Large intestine (tissue), 3 donors: Measurements from ENCODE around the gene ATP11C. TPM values are rescaled to one million over a fixed set of nuclear protein-coding genes. Genes with fewer than 3 reads are reported as not detected.

Experiments
- DNase-seq, 2 donors: peaks; one replicate each; pipeline versions ENCODE4 v3.0.0 to v3.0.0-alpha.2; 2013
- H3K27ac ChIP-seq: one replicate; pipeline ENCODE4 v1.5.1; 2013; ENCODE audit warnings: low read length
- H3K27me3 ChIP-seq: 2 replicates; pipeline ENCODE4 v1.6.1; 2013; ENCODE audit warnings: low read length; ENCODE audit not compliant: control insufficient read depth, insufficient read depth
- H3K36me3 ChIP-seq: 2 replicates; pipeline ENCODE4 v1.6.1; 2013; ENCODE audit warnings: low read length; ENCODE audit not compliant: control insufficient read depth, insufficient read depth
- H3K4me1 ChIP-seq: one replicate; pipeline ENCODE4 v1.6.1; 2013; ENCODE audit warnings: low read length; ENCODE audit not compliant: control insufficient read depth, insufficient read depth
- H3K4me3 ChIP-seq: one replicate; pipeline ENCODE4 v1.5.1; 2013; ENCODE audit warnings: low read length
- H3K9me3 ChIP-seq: one replicate; pipeline ENCODE4 v1.6.1; 2013; ENCODE audit warnings: mild to moderate bottlenecking, low read depth, low read length, moderate library complexity; ENCODE audit not compliant: control insufficient read depth
- WGBS: methylation state at CpG from one replicate; pipeline ENCODE4 v1.1.5; 2013; ENCODE audit warnings: low lambda C conversion rate; ENCODE audit not compliant: insufficient coverage; 5-methylcytosine and 5-hydroxymethylcytosine counted together
- polyA plus RNA-seq: library from polyadenylated mRNA; unstranded; fragments of 120-200 nt; gene quantifications from one replicate; pipeline ENCODE4 v1.2.1, GENCODE V29; 2013

ATP11C gene
- polyA plus RNA-seq, 1 donor, result 15.4 TPM

GRCh38 chrX:139811942-139812629, 120.8 kb downstream of the ATP11C start:
- H3K36me3 ChIP-seq, result peaks cover under 1% of the 10 kb centered on the region
- no CpG with 5 or more reads among the region's 6 CpGs for WGBS
- H3K27ac ChIP-seq, result no peak overlapping the region

GRCh38 chrX:139804482-139804881, 128.4 kb downstream of the ATP11C start:
- peaks cover 10% of the 10 kb centered on the region for H3K36me3 ChIP-seq
- WGBS, result no CpG with 5 or more reads among the region's 1 CpG

More at GRCh38 chrX:139811942-139812629, 120.8 kb downstream of the ATP11C start:
- Histone ChIP-seq H3K27me3 (no peaks in the 10 kb centered on the region), H3K9me3 (no peaks in the 10 kb centered on the region), H3K4me3 (no peak overlapping the region), H3K4me1 (no peaks in the 10 kb centered on the region)
- DNase-seq, result no peak

DNA sequence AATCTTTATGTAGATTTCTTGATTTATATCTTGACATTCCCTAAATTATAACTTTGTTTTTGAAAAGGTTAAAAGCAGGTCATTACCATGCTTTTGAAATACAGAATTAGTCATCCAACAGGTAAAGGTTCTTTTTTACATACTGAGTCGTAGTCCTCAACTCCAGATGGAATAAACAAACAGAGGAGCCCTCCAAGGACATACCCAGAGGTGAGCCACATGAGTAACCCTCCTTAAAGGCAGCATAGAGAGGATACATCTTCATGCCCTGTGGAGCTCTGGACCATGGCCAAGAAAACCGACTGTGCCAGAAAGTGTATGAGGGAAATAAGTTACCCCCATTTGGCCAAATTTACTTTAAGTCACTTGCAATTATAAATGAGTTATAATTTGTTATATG, 129.6 kb downstream of the ATP11C start:
- H3K27ac ChIP-seq, result no peak overlapping the region
- no peaks in the 10 kb centered on the region for H3K4me1 ChIP-seq
- no peak overlapping the region for H3K4me3 ChIP-seq
- H3K9me3 ChIP-seq, result no peaks in the 10 kb centered on the region
- H3K36me3 ChIP-seq, result peaks cover 10% of the 10 kb centered on the region
- no peaks in the 10 kb centered on the region for H3K27me3 ChIP-seq
- DNase-seq, result no peak
- WGBS, result no CpG with 5 or more reads among the region's 2 CpGs

More at GRCh38 chrX:139804482-139804881, 128.4 kb downstream of the ATP11C start:
- H3K4me1 ChIP-seq, result no peaks in the 10 kb centered on the region
- no peaks in the 10 kb centered on the region for H3K27me3 ChIP-seq
- no peaks in the 10 kb centered on the region for H3K9me3 ChIP-seq
- no peak overlapping the region for H3K4me3 ChIP-seq
- H3K27ac ChIP-seq, result no peak overlapping the region
- DNase-seq, result no peak

GRCh38 chrX:139802048-139802447, 130.8 kb downstream of the ATP11C start:
- no peak for DNase-seq

DNA sequence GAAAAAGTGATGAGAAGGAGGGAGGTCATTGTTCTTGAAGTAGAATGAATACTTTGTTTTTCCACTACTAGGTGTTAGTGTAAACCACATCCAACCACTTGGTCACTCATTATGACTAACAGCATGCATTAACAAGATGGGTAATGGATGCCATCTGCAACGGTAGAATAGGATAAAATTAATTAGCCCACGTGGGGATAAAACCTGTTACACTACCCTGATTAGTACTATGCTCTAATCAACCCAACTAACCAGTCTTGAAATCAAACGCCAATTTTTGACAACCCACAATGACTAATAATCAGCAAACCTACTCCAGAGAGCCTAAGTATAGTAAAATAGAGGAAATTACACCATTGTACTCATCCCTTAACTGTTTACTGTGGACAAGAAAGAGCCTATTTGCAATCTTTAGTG, 131.4 kb downstream of the ATP11C start:
- WGBS, result no CpG with 5 or more reads among the region's 3 CpGs
- no peaks in the 10 kb centered on the region for H3K27me3 ChIP-seq
- no peaks in the 10 kb centered on the region for H3K9me3 ChIP-seq
- no peak overlapping the region for H3K4me3 ChIP-seq
- no peak for DNase-seq
- H3K4me1 ChIP-seq, result no peaks in the 10 kb centered on the region
- peaks cover 10% of the 10 kb centered on the region for H3K36me3 ChIP-seq
- no peak overlapping the region for H3K27ac ChIP-seq

More at GRCh38 chrX:139802048-139802447, 130.8 kb downstream of the ATP11C start:
- H3K4me3 ChIP-seq, result no peak overlapping the region
- peaks cover 10% of the 10 kb centered on the region for H3K36me3 ChIP-seq
- H3K27ac ChIP-seq, result no peak overlapping the region
- H3K9me3 ChIP-seq, result no peaks in the 10 kb centered on the region
- H3K27me3 ChIP-seq, result no peaks in the 10 kb centered on the region
- no peaks in the 10 kb centered on the region for H3K4me1 ChIP-seq
- no CpG with 5 or more reads among the region's 4 CpGs for WGBS

- Histone ChIP-seq H3K9me3 (no peaks in the 10 kb centered on the region), H3K36me3 (peaks cover 10% of the 10 kb centered on the region), H3K4me1 (no peaks in the 10 kb centered on the region), H3K27me3 (no peaks in the 10 kb centered on the region), H3K4me3 (no peak overlapping the region), H3K27ac (no peak overlapping the region)
- 100% methylated on average over 1 of the region's 4 CpGs for WGBS
- DNase-seq, result no peak
Observed at GRCh38 chrX:139798701-139799100, 134.2 kb downstream of the ATP11C start.

- H3K4me3 ChIP-seq, result no peak overlapping the region
- H3K9me3 ChIP-seq, result no peaks in the 10 kb centered on the region
- peaks cover 6% of the 10 kb centered on the region for H3K36me3 ChIP-seq
- no peak for DNase-seq
- no peaks in the 10 kb centered on the region for H3K4me1 ChIP-seq
- H3K27ac ChIP-seq, result no peak overlapping the region
- no CpG with 5 or more reads among the region's 1 CpG for WGBS
- H3K27me3 ChIP-seq, result no peaks in the 10 kb centered on the region
Observed at GRCh38 chrX:139795196-139795595, 137.7 kb downstream of the ATP11C start.

DNA sequence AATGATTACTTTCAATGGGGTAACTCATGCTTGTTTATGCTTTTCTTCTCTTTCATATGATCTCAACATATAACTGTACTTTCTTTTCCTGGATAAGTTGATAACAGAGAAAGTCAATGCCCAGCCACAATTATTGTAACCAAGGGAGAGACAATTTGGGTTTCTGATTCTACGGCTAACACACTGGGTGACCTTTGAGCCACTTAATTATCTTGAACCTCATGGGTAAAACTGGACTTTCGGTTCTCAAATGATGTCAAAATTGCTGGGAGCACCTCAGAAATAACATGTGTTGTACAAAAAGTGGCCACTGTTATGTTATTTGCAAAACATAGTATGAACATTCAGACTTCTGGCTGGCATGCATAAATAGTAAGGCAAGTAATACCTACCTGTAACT, 145.3 kb downstream of the ATP11C start:
- Histone ChIP-seq H3K36me3 (peaks cover 22% of the 10 kb centered on the region), H3K27ac (no peak overlapping the region)
- WGBS, result no CpG with 5 or more reads among the region's 2 CpGs

GRCh38 chrX:139784807-139785206, 148.0 kb downstream of the ATP11C start:
- no peak overlapping the region for H3K4me3 ChIP-seq
- no peaks in the 10 kb centered on the region for H3K27me3 ChIP-seq
- no peak overlapping the region for H3K27ac ChIP-seq
- no peak for DNase-seq
- H3K4me1 ChIP-seq, result no peaks in the 10 kb centered on the region
- WGBS, result no CpG with 5 or more reads among the region's 1 CpG
- H3K36me3 ChIP-seq, result peaks cover 21% of the 10 kb centered on the region
- no peaks in the 10 kb centered on the region for H3K9me3 ChIP-seq

More for the DNA sequence above, 145.3 kb downstream of the ATP11C start:
- Histone ChIP-seq H3K27me3 (no peaks in the 10 kb centered on the region), H3K9me3 (no peaks in the 10 kb centered on the region), H3K4me3 (no peak overlapping the region), H3K4me1 (no peaks in the 10 kb centered on the region)
- DNase-seq, result no peak

DNA sequence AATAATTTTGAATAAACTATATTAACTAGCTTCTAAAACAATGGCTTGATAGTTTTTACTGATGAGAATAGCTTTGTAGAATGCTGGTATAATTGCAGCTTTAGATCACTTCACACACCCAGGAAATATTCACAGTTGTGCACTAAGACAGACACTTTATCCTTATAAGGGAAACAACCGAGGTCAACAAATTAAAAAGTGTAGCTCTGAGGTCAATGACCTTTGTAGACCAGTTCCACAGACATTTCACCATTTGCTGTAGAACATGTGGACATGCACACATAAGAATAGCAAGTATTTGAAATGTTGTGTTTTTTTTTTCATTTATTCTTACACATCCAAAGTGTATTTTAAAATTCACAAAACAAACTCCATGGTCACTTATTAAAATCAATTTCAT, 148.9 kb downstream of the ATP11C start:
- DNase-seq, result no peak
- Histone ChIP-seq H3K4me3 (no peak overlapping the region), H3K9me3 (no peaks in the 10 kb centered on the region), H3K4me1 (no peaks in the 10 kb centered on the region), H3K27me3 (no peaks in the 10 kb centered on the region), H3K36me3 (peaks cover 21% of the 10 kb centered on the region), H3K27ac (no peak overlapping the region)
- WGBS, result no CpG with 5 or more reads among the region's 1 CpG

- H3K4me3 ChIP-seq, result no peak overlapping the region
- no peak for DNase-seq
- peaks cover 19% of the 10 kb centered on the region for H3K36me3 ChIP-seq
- WGBS, result no CpG with 5 or more reads among the region's 3 CpGs
- no peaks in the 10 kb centered on the region for H3K9me3 ChIP-seq
- H3K4me1 ChIP-seq, result no peaks in the 10 kb centered on the region
- no peaks in the 10 kb centered on the region for H3K27me3 ChIP-seq
- H3K27ac ChIP-seq, result no peak overlapping the region
Observed at GRCh38 chrX:139783030-139783429, 149.8 kb downstream of the ATP11C start.
